SU-DHL-6 (cell line): ENCODE data around the gene REEP3.
A peak's percentile ranks its signal among the peaks of the same experiment; 100 is the strongest.

Experiments used
- H2AFZ ChIP-seq: fragments of 200-600 bp; sonication (generic); 2 replicates; pipeline ENCODE4 v1.6.1; 2014; ENCODE audit warnings: low read depth, mild to moderate bottlenecking, moderate library complexity, mixed read lengths, antibody characterized with exemption, low read length; ENCODE audit not compliant: severe bottlenecking
- H3F3A ChIP-seq: fragments of 200-600 bp; shearing (Covaris generic); 2 replicates; pipeline ENCODE4 v1.6.0; 2016; ENCODE audit warnings: antibody characterized with exemption, mild to moderate bottlenecking; ENCODE audit not compliant: insufficient read depth
- H3K27ac ChIP-seq: fragments of 200-600 bp; sonication (generic); 2 replicates; pipeline ENCODE4 v1.5.1; 2016; ENCODE audit warnings: low read depth, mild to moderate bottlenecking, low read length, moderate library complexity, mixed read lengths
- H3K27me3 ChIP-seq: fragments of 200-600 bp; sonication (generic), shearing (Covaris generic); 2 replicates; pipeline ENCODE4 v1.6.0; 2014; ENCODE audit warnings: mild to moderate bottlenecking, low read length
- H3K36me3 ChIP-seq: fragments of 200-600 bp; sonication (generic); 2 replicates; pipeline ENCODE4 v1.6.1; 2014; ENCODE audit warnings: mild to moderate bottlenecking, low read length, mixed read lengths
- H3K4me2 ChIP-seq: fragments of 300-600, 200-600 bp; shearing (Covaris generic), sonication (generic); 2 replicates; pipeline ENCODE4 v1.6.0; 2014; ENCODE audit warnings: low read length, low read depth, mild to moderate bottlenecking; ENCODE audit not compliant: poor library complexity, severe bottlenecking
- H3K4me3 ChIP-seq: fragments of 200-600 bp; sonication (generic); 2 replicates; pipeline ENCODE4 v1.5.1; 2014; ENCODE audit warnings: antibody characterized with exemption, low read length, mild to moderate bottlenecking, mixed read lengths; ENCODE audit not compliant: insufficient read depth, poor library complexity, severe bottlenecking
- H3K79me2 ChIP-seq: fragments of 200-600 bp; sonication (generic); 2 replicates; pipeline ENCODE4 v1.6.1; 2014; ENCODE audit warnings: mild to moderate bottlenecking, low read length, moderate library complexity; ENCODE audit not compliant: insufficient read depth
- H3K9ac ChIP-seq: fragments of 200-600 bp; sonication (generic); 2 replicates; pipeline ENCODE4 v1.7.0; 2014; ENCODE audit warnings: mild to moderate bottlenecking, low read length
- H3K9me2 ChIP-seq: fragments of 200-600 bp; sonication (generic); replicated peaks from 2 replicates; pipeline ENCODE4 v1.6.1; 2014; ENCODE audit warnings: low read length; ENCODE audit not compliant: insufficient read depth
- H3K9me3 ChIP-seq: fragments of 200-600 bp; sonication (generic); 2 replicates; pipeline ENCODE4 v1.6.1; 2014; ENCODE audit warnings: low read length, mixed read lengths; ENCODE audit not compliant: insufficient read depth
- H4K20me1 ChIP-seq: fragments of 200-600 bp; sonication (generic); 2 replicates; pipeline ENCODE4 v1.6.1; 2014; ENCODE audit warnings: low read depth, mild to moderate bottlenecking, antibody characterized with exemption, low read length, moderate library complexity, mixed read lengths
- EZH2phosphoT487 ChIP-seq: fragments of 200-600 bp; sonication (generic), shearing (Covaris generic); conservative IDR thresholded peaks from 2 replicates; pipeline ENCODE4 v1.6.1; 2018; ENCODE audit warnings: mild to moderate bottlenecking, antibody characterized with exemption, low read length, moderate library complexity, mixed read lengths
- TF ChIP-seq, protein P1 (sequence below): fragments of 200-600 bp; sonication (generic); IDR thresholded peaks from one replicate; pipeline ENCODE4 v1.5.1; 2017; ENCODE audit warnings: antibody characterized with exemption, mild to moderate bottlenecking, low read length, moderate library complexity; ENCODE audit not compliant: insufficient read depth, poor library complexity, severe bottlenecking

The REEP3 gene

DNA sequence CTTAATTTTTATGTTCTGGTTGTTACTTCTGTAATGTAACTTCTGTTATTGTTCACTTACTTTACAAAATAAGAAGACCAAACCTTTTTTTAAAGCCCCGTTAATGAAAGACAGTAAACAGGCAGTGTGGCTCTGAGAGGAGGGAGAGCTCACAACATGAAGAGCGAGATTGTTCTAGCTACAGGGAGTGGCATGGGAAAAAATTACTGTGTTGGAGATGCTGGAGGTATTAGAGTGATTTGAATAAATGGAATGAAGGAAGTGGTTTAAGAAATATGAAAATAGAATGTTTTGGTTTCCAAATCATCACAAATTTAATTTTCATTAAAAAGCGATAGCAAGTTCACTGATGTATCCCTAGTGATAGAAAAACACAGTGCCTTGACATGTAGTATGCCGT, 31.8 kb downstream of the REEP3 start:
- Histone ChIP-seq H3F3A (no peaks in the 10 kb centered on the region; the same call in 1 of the 2 replicates), H2AFZ (no peak overlapping the region), H3K27me3 (no peaks in the 10 kb centered on the region), H3K9me2 (no peaks in the 10 kb centered on the region), H3K27ac (no peak overlapping the region), H3K9ac (no peak overlapping the region), H4K20me1 (no peaks in the 10 kb centered on the region; the same call in 1 of the 2 replicates), H3K4me2 (no peak overlapping the region), H3K36me3 (no peaks in the 10 kb centered on the region), H3K79me2 (no peaks in the 10 kb centered on the region), H3K9me3 (no peaks in the 10 kb centered on the region), H3K4me3 (no peak overlapping the region)
- no peak for TF ChIP-seq EZH2phosphoT487
- TF ChIP-seq, protein P1, sequence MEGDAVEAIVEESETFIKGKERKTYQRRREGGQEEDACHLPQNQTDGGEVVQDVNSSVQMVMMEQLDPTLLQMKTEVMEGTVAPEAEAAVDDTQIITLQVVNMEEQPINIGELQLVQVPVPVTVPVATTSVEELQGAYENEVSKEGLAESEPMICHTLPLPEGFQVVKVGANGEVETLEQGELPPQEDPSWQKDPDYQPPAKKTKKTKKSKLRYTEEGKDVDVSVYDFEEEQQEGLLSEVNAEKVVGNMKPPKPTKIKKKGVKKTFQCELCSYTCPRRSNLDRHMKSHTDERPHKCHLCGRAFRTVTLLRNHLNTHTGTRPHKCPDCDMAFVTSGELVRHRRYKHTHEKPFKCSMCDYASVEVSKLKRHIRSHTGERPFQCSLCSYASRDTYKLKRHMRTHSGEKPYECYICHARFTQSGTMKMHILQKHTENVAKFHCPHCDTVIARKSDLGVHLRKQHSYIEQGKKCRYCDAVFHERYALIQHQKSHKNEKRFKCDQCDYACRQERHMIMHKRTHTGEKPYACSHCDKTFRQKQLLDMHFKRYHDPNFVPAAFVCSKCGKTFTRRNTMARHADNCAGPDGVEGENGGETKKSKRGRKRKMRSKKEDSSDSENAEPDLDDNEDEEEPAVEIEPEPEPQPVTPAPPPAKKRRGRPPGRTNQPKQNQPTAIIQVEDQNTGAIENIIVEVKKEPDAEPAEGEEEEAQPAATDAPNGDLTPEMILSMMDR, result no peak

DNA sequence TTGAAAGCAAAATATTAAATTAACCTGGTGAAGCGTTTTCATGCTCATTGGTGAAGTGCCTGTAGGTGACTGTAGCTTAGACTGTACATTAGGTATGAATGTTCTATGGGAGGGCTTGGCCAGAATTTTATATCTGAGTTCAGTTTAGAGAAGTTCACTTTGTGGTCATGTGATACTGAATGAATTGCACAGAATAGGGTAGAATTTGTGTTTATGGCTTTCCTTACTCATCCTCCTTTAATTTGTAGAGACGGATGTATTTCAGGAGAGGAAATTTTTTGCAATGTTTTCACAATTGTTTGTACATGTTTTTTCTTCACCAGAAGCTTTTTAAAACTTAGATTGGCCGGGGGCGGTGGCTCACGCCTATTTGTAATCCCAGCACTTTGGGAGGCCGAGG, 32.3 kb downstream of the REEP3 start:
- Histone ChIP-seq H3K9me3 (no peaks in the 10 kb centered on the region), H3K4me2 (no peak overlapping the region), H3K27ac (no peak overlapping the region), H3F3A (no peaks in the 10 kb centered on the region; the same call in 1 of the 2 replicates), H3K4me3 (no peak overlapping the region), H3K27me3 (no peaks in the 10 kb centered on the region), H3K79me2 (no peaks in the 10 kb centered on the region), H3K9me2 (no peaks in the 10 kb centered on the region), H3K36me3 (no peaks in the 10 kb centered on the region), H2AFZ (no peak overlapping the region), H4K20me1 (no peaks in the 10 kb centered on the region), H3K9ac (no peak overlapping the region)
- TF ChIP-seq, protein P1, result no peak
- no peak for TF ChIP-seq EZH2phosphoT487

DNA sequence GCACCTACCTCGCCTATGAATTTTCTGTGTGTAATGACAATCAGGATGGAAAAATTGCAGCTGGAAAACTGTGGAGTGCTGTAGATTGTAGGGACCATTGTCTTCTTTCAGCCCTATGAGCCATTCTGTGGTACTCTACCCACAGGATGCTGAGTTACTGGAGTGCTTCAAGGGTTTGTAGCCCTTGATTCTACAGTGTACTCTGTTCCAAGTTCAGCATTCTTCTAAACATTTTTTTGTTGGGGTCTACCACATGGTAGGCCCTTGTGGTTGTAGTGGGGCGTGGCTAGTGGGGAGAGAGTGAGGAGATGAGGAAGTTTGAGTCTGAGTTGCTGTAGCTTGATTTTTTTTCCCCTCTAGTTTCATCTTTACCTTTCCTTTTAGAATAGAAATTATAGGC, 33.5 kb downstream of the REEP3 start:
- Histone ChIP-seq H3K27ac (peak overlapping the region; percentile 30; the same call in 1 of the 2 replicates), H3F3A (no peaks in the 10 kb centered on the region; the same call in 1 of the 2 replicates), H3K4me3 (no peak overlapping the region), H3K4me2 (peak overlapping the region; percentile 54), H3K36me3 (0 out of 2 replicates have a peak, but pooled peaks cover 4% of the 10 kb centered on the region), H3K9me2 (no peaks in the 10 kb centered on the region), H3K9me3 (no peaks in the 10 kb centered on the region), H3K9ac (no peak overlapping the region), H2AFZ (peak overlapping the region; percentile 21), H3K27me3 (no peaks in the 10 kb centered on the region), H4K20me1 (no peaks in the 10 kb centered on the region), H3K79me2 (no peaks in the 10 kb centered on the region)
- TF ChIP-seq, protein P1, result no peak
- no peak for TF ChIP-seq EZH2phosphoT487
